Activated T-cell treated with anti-CD3 and anti-CD28 coated beads, Interleukin-2, amount 50 U/mL, for 24 hours (primary cell): ENCODE results near the gene SLC22A6.
"Not testable (repeated sequence)": the region's sequence is repeated elsewhere in the genome, so short reads cannot be mapped to it uniquely, and the experiment has no call there.

Experiments
- DNase-seq: peaks from one replicate; pipeline ENCODE4 v3.0.0-alpha.2; 2020
- H3K27ac Mint-ChIP-seq: 2 replicates; pipeline ENCODE4 v1.8.0; 2020; ENCODE audit warnings: mild to moderate bottlenecking, mixed read lengths
- H3K27me3 Mint-ChIP-seq: 2 replicates; pipeline ENCODE4 v1.8.0; 2020; ENCODE audit warnings: mixed read lengths
- H3K36me3 Mint-ChIP-seq: 2 replicates; pipeline ENCODE4 v1.8.0; 2020; ENCODE audit warnings: low read depth, mixed read lengths
- H3K4me1 Mint-ChIP-seq: 2 replicates; pipeline ENCODE4 v1.8.0; 2020; ENCODE audit warnings: low read depth, mixed read lengths
- H3K4me3 Mint-ChIP-seq: 2 replicates; pipeline ENCODE4 v1.8.0; 2020; ENCODE audit warnings: mild to moderate bottlenecking, moderate library complexity, mixed read lengths
- H3K9me3 Mint-ChIP-seq: 2 replicates; pipeline ENCODE4 v1.8.0; 2020; ENCODE audit warnings: mixed read lengths

SLC22A6 gene

GRCh38 chr11:62962391-62962790 is 22.4 kb downstream of the SLC22A6 start:
- Mint-ChIP-seq H3K27ac (no peak overlapping the region), H3K9me3 (no peaks in the 10 kb centered on the region)

GRCh38 chr11:62961017-62961570 is 23.7 kb downstream of the SLC22A6 start:
- Mint-ChIP-seq H3K27me3 (peaks cover 18% of the 10 kb centered on the region), H3K27ac (no peak overlapping the region), H3K36me3 (no peaks in the 10 kb centered on the region), H3K9me3 (no peaks in the 10 kb centered on the region), H3K4me1 (no peaks in the 10 kb centered on the region), H3K4me3 (no peak overlapping the region)
- no peak for DNase-seq

More at GRCh38 chr11:62962391-62962790, 22.4 kb downstream of the SLC22A6 start:
- H3K4me3 Mint-ChIP-seq, result no peak overlapping the region
- no peaks in the 10 kb centered on the region for H3K36me3 Mint-ChIP-seq
- no peak for DNase-seq
- H3K27me3 Mint-ChIP-seq, result peaks cover 26% of the 10 kb centered on the region
- no peaks in the 10 kb centered on the region for H3K4me1 Mint-ChIP-seq

GRCh38 chr11:62959422-62959980 is 25.3 kb downstream of the SLC22A6 start:
- no peak for DNase-seq
- peaks cover 10% of the 10 kb centered on the region for H3K27me3 Mint-ChIP-seq
- no peaks in the 10 kb centered on the region for H3K36me3 Mint-ChIP-seq
- no peak overlapping the region for H3K27ac Mint-ChIP-seq
- no peak overlapping the region for H3K4me3 Mint-ChIP-seq
- H3K4me1 Mint-ChIP-seq, result no peaks in the 10 kb centered on the region
- H3K9me3 Mint-ChIP-seq, result no peaks in the 10 kb centered on the region

GRCh38 chr11:62958547-62959421 is 26.0 kb downstream of the SLC22A6 start:
- H3K4me3 Mint-ChIP-seq, result no peak overlapping the region
- peaks cover 13% of the 10 kb centered on the region for H3K27me3 Mint-ChIP-seq
- no peaks in the 10 kb centered on the region for H3K36me3 Mint-ChIP-seq
- DNase-seq, result no peak
- no peaks in the 10 kb centered on the region for H3K4me1 Mint-ChIP-seq
- H3K9me3 Mint-ChIP-seq, result no peaks in the 10 kb centered on the region
- H3K27ac Mint-ChIP-seq, result no peak overlapping the region

GRCh38 chr11:62957147-62957546 is 27.6 kb downstream of the SLC22A6 start:
- Mint-ChIP-seq H3K27me3 (peaks cover 19% of the 10 kb centered on the region), H3K27ac (no peak overlapping the region), H3K4me1 (no peaks in the 10 kb centered on the region), H3K9me3 (no peaks in the 10 kb centered on the region), H3K36me3 (no peaks in the 10 kb centered on the region), H3K4me3 (no peak overlapping the region)
- DNase-seq, result no peak

GRCh38 chr11:62954478-62954877 is 30.3 kb downstream of the SLC22A6 start:
- H3K4me3 Mint-ChIP-seq, result no peak overlapping the region
- no peaks in the 10 kb centered on the region for H3K36me3 Mint-ChIP-seq
- peaks cover 26% of the 10 kb centered on the region for H3K27me3 Mint-ChIP-seq
- H3K9me3 Mint-ChIP-seq, result no peaks in the 10 kb centered on the region
- H3K27ac Mint-ChIP-seq, result no peak overlapping the region
- DNase-seq, result no peak
- H3K4me1 Mint-ChIP-seq, result no peaks in the 10 kb centered on the region

GRCh38 chr11:62953811-62954210 is 31.0 kb downstream of the SLC22A6 start:
- no peaks in the 10 kb centered on the region for H3K4me1 Mint-ChIP-seq
- no peak overlapping the region for H3K27ac Mint-ChIP-seq
- H3K4me3 Mint-ChIP-seq, result no peak overlapping the region
- no peaks in the 10 kb centered on the region for H3K36me3 Mint-ChIP-seq
- H3K9me3 Mint-ChIP-seq, result no peaks in the 10 kb centered on the region
- no peak for DNase-seq
- peaks cover 29% of the 10 kb centered on the region for H3K27me3 Mint-ChIP-seq

GRCh38 chr11:62948765-62949320 is 35.9 kb downstream of the SLC22A6 start:
- H3K27me3 Mint-ChIP-seq, result peaks cover 27% of the 10 kb centered on the region
- H3K4me1 Mint-ChIP-seq, result no peaks in the 10 kb centered on the region
- no peaks in the 10 kb centered on the region for H3K36me3 Mint-ChIP-seq
- no peaks in the 10 kb centered on the region for H3K9me3 Mint-ChIP-seq
- DNase-seq, result no peak
- no peak overlapping the region for H3K4me3 Mint-ChIP-seq
- H3K27ac Mint-ChIP-seq, result no peak overlapping the region

GRCh38 chr11:62945538-62945937 is 39.2 kb downstream of the SLC22A6 start:
- not testable (repeated sequence) for H3K36me3 Mint-ChIP-seq, DNase-seq, H3K4me3 Mint-ChIP-seq, H3K4me1 Mint-ChIP-seq, H3K9me3 Mint-ChIP-seq, H3K27ac Mint-ChIP-seq
- H3K27me3 Mint-ChIP-seq, result peaks cover 26% of the 10 kb centered on the region

- H3K4me1 Mint-ChIP-seq, H3K4me3 Mint-ChIP-seq, H3K27me3 Mint-ChIP-seq, H3K36me3 Mint-ChIP-seq, H3K27ac Mint-ChIP-seq, H3K9me3 Mint-ChIP-seq, DNase-seq: not testable (repeated sequence)
Observed at GRCh38 chr11:62937528-62937927, 47.2 kb downstream of the SLC22A6 start.

GRCh38 chr11:62934496-62934785 is 50.3 kb downstream of the SLC22A6 start:
- Mint-ChIP-seq H3K36me3 (no peaks in the 10 kb centered on the region), H3K27ac (no peak overlapping the region), H3K4me1 (peaks cover 4% of the 10 kb centered on the region), H3K27me3 (peaks cover 23% of the 10 kb centered on the region), H3K4me3 (no peak overlapping the region), H3K9me3 (peaks cover 8% of the 10 kb centered on the region)
- no peak for DNase-seq

GRCh38 chr11:62933750-62934495 is 50.8 kb downstream of the SLC22A6 start:
- Mint-ChIP-seq H3K9me3 (peaks cover 8% of the 10 kb centered on the region), H3K27ac (no peak overlapping the region), H3K27me3 (peaks cover 27% of the 10 kb centered on the region), H3K4me3 (no peak overlapping the region), H3K36me3 (no peaks in the 10 kb centered on the region), H3K4me1 (peaks cover 4% of the 10 kb centered on the region)
- DNase-seq, result no peak

GRCh38 chr11:62933285-62933684 is 51.5 kb downstream of the SLC22A6 start:
- DNase-seq, result no peak
- H3K4me1 Mint-ChIP-seq, result peaks cover 4% of the 10 kb centered on the region
- no peak overlapping the region for H3K27ac Mint-ChIP-seq
- peaks cover 33% of the 10 kb centered on the region for H3K27me3 Mint-ChIP-seq
- no peak overlapping the region for H3K4me3 Mint-ChIP-seq
- peaks cover 8% of the 10 kb centered on the region for H3K9me3 Mint-ChIP-seq
- no peaks in the 10 kb centered on the region for H3K36me3 Mint-ChIP-seq

GRCh38 chr11:62931499-62932278 is 53.1 kb downstream of the SLC22A6 start:
- no peak overlapping the region for H3K27ac Mint-ChIP-seq
- H3K4me3 Mint-ChIP-seq, result no peak overlapping the region
- no peak for DNase-seq
- H3K9me3 Mint-ChIP-seq, result no peaks in the 10 kb centered on the region
- peaks cover 3% of the 10 kb centered on the region for H3K4me1 Mint-ChIP-seq
- H3K27me3 Mint-ChIP-seq, result peaks cover 48% of the 10 kb centered on the region
- H3K36me3 Mint-ChIP-seq, result no peaks in the 10 kb centered on the region
